ENCODE results near the gene PLEKHG4B. TPM values are rescaled to one million over a fixed set of nuclear protein-coding genes. Genes with fewer than 3 reads are reported as not detected.

PLEKHG4B gene
- total RNA-seq, 1 experiment from 2014 or later = 44.3 TPM

DNA sequence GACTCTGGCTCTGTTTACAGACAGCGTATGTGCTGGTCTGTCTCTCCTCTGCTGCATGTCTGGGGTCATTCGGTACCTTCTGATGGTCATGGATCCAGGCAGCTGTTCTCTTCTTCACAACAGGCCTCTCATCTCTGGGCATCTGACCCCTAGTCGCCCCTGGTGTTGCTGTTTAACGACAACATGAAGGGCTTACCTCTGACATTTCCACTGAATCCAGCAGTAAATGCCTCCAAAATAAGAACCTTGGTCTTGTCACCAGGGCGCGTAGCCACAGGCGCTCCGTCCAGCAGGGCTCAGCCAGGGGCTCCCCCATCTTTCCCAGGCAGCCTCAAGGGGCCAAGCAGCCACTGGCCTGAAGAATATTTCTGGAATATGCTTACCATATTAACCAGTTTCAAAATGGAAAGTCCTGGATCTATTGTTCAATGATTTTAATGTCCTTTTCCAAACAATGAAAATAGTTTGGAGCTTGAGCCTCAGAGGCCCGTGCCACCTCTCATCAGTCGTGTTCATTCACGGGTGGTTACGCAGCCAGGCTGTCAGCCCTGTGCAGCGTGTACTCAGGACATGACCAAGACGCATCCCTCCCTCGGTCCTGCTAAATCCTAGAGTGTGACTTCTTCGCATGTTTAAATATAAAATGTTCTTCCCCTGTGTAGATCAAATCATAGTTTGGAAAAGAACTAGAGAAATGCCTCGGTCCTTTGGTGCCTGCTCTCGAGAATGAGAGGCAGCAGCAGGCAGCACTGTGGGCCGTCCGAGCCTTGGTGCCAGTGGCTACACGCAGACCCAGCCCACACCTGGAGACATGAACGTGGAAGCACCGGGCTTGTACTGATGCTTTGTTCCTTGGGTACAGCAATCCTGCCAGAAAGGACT, 69.2 kb downstream of the PLEKHG4B start:
- no peak overlapping the region for H3K4ac ChIP-seq (ENCODE audit: low read depth, low read length)
- no peak overlapping the region for H2BK15ac ChIP-seq (ENCODE audit: low read depth, low read length)
- H3K36me3 Mint-ChIP-seq (ENCODE audit: insufficient read depth in 1 of 3, low read depth in 3 of 3) = peaks cover 23 to 81% (median 68%) of the 10 kb centered on the region in 3 experiments
- no peak overlapping the region for H3K27ac ChIP-seq (ENCODE audit: insufficient read length, low read depth, low read length)
- H4K5ac ChIP-seq (ENCODE audit: insufficient read length, low read depth, low read length) = no peak overlapping the region
- H3K9me3 Mint-ChIP-seq = peaks cover 13 to 17% of the 10 kb centered on the region in 2 experiments
- H3K4me2 ChIP-seq (ENCODE audit: insufficient read depth, insufficient read length, low read length) = no peak overlapping the region
- no peak overlapping the region for H4K91ac ChIP-seq (ENCODE audit: insufficient read length, low read depth, low read length)
- no peaks in the 10 kb centered on the region for H3K9me3 ChIP-seq (ENCODE audit: control insufficient read depth, low read depth, low read length)
- H3K27me3 Mint-ChIP-seq (ENCODE audit: low read depth) = no peaks in the 10 kb centered on the region
- no peak overlapping the region for H3K56ac ChIP-seq (ENCODE audit: insufficient read length, low read depth, low read length)
- no CpG with 5 or more reads among the region's 23 CpGs for WGBS (ENCODE audit: extremely low coverage, insufficient read length, low lambda C conversion rate)
- no peak overlapping the region for H2BK5ac ChIP-seq (ENCODE audit: insufficient read length, low read length)
- H2AFZ ChIP-seq (ENCODE audit: low read length) = no peak overlapping the region
- H4K20me1 ChIP-seq (ENCODE audit: control insufficient read depth, insufficient read depth, insufficient read length) = no peaks in the 10 kb centered on the region
- H3K18ac ChIP-seq (ENCODE audit: insufficient read length, low read depth, low read length) = no peak overlapping the region
- no peak overlapping the region for H4K8ac ChIP-seq (replicated peaks; ENCODE audit: insufficient read length, low read depth, low read length)
- H3K23me2 ChIP-seq (ENCODE audit: insufficient read length, low read depth, low read length, poor library complexity, severe bottlenecking) = no peaks in the 10 kb centered on the region
- H2BK120ac ChIP-seq (ENCODE audit: low read depth, low read length, poor library complexity, severe bottlenecking) = no peak overlapping the region
- peaks cover 7 to 14% of the 10 kb centered on the region in 2 experiments; a peak in 3 of 4 replicates for H3K4me1 Mint-ChIP-seq
- no peak overlapping the region for H3T11ph ChIP-seq (ENCODE audit: low read length)
- H3K14ac ChIP-seq (ENCODE audit: insufficient read depth, low read length) = no peak overlapping the region
- no peak for TF ChIP-seq CTCF (conservative IDR thresholded peaks at IDR 0.05)
- peak; percentile 7 for DNase-seq
- H3K27me3 ChIP-seq (ENCODE audit: insufficient read depth, low read length) = no peaks in the 10 kb centered on the region
- H2BK12ac ChIP-seq (ENCODE audit: insufficient read length, low read depth, low read length) = no peak overlapping the region
- no peaks in the 10 kb centered on the region for H3K79me1 ChIP-seq (ENCODE audit: insufficient read depth, low read depth, low read length, poor library complexity, severe bottlenecking)
- peak overlapping the region; percentile 67 to 78 (median 77); a peak in 4 of 7 replicates for H3K27ac Mint-ChIP-seq
- no peak overlapping the region for H3K4me3 Mint-ChIP-seq
- H2AK5ac ChIP-seq (ENCODE audit: insufficient read length, low read length) = no peak overlapping the region
- H2BK20ac ChIP-seq (ENCODE audit: low read depth, low read length, poor library complexity, severe bottlenecking) = no peak overlapping the region
- no peak overlapping the region for H3K23ac ChIP-seq (ENCODE audit: insufficient read length, low read depth, low read length)
- H3K9ac ChIP-seq (ENCODE audit: extremely low read depth, insufficient read length, low read length) = no peak overlapping the region
- H3K79me2 ChIP-seq (ENCODE audit: insufficient read depth, low read length) = no peaks in the 10 kb centered on the region
- no peaks in the 10 kb centered on the region for H3K4me1 ChIP-seq (ENCODE audit: insufficient read depth, low read length)

Data from H9 (cell line).